NCI-H2029 treated with DMSO at 0.1 percent for 48 hours (cell line): ENCODE results near the gene RLN1.
"Not testable (repeated sequence)": the region's sequence is repeated elsewhere in the genome, so short reads cannot be mapped to it uniquely, and the experiment has no call there.

Experiments
- DNase-seq: peaks from one replicate; lab custom pipeline; 2025; lab: John Stamatoyannopoulos, UW

The RLN1 gene, protein sequence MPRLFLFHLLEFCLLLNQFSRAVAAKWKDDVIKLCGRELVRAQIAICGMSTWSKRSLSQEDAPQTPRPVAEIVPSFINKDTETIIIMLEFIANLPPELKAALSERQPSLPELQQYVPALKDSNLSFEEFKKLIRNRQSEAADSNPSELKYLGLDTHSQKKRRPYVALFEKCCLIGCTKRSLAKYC

DNA sequence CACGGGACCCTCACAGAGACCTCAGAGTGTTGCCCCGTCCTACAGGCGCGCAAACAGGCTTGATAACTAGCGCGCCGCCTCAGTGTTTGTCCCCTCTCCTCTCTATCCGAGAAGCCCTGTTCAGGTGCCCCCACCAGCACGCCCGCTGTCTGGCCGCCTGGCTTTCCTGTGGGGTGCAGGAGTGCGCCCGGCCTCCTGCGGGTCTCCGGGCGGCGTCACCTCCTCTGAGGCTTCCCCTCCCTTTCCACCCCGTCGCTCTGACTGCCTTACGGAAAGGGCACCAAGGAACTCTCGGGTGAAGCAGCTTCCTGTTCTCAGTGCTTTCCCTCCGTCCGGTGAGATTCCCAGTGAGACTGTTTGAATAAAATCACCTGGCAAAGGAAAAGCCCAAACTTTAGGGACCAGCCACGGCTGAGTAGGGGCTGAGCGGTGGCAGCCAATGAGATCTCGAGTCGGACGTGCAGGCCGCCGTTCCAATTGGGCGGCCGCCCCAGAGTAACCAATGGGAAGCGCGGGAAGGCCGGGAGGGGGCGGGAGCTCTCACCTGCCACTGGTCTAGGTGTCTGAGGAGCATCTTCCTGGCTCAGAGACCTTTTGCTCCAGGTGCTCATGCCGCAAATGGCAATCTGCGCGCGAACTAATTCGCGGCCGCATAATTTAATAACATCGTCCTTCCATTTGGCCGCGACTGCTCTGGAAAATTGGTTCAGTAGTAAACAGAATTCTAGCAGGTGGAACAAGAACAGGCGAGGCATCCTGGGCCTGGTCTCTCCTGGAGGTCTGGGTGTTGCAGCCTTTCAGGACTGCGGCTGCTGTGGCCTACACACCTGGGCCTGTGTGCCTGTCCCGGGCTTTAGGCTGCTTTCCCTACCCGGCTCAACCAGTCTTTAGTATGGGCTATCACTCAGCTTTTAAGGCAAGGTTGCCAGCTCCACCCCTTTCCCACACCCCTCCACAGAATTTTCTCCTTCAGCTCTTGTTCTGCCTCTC, at the start of gene RLN1:
Gene RLN1, minus strand, starts transcription at position 885 of the 990 bp plus-strand sequence. Its CDS starts 130 bp downstream, at position 755.
- DNase-seq: not testable (repeated sequence)

DNA sequence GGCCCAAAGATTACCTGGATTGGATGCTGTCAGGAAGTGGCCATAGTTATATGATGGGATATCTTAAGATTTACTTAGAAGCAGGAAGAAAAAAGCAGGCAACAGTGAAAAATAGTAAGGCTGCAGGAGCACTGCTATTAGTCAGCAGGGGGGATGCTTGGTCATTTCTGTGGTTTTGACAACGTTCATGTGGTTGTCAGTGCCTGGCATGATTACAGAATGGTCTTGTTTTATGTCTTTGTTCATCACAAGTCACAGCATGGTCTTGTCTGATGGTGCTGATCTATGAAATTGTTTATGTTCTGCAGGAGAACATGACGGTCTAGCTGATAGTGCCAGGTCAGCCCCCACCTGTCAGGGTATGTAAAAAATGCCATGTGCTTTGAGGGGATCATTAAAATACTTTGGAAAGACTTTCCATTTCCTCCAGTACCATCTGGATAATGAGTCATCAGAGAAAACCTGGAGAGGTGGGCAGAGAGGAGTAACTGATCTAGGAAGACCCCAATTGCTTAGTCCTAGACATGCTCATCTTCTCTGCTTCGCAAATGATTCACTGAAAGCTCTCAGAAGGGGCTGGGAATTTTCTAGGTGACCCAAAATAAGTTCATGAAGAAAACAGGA, 49.5 kb upstream of the RLN1 start:
- DNase-seq: no peak

DNA sequence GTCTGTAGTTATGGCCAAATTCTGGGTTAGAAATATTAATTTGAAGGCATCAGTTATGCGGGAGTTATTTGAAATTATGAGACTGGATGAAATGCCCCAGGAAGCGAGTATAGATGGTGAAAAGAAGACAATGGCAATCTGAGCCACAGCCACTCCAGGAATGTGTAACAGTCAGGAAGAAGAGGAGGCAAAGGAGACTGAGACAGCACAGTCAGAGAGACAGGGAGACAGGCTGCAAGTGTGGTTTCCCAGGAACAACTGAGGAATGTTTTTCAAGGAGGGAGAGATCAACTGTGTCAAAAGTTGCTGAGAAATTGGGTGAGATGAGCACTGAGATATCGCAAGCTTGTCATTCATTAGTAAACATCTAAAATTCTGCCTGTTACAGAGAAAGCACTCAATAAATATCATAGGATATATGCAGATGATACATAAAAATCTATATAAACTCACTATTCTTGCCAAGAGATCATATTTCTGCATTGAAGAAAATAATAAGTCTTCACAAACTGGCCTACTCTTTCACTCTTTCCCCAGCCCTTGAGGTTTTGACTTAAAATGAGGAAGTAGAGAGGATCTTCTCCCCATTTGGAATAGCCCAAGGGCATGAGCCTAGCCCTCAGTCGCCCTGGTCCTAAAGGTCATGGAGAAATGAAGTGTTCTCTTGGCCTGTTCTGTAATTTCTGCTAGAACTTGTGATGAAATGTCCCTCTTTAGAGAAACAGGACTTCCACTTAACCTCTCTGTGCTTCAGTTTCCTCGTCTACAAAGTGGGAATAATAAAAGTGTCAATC, 48.5 kb upstream of the RLN1 start:
- DNase-seq: no peak

DNA sequence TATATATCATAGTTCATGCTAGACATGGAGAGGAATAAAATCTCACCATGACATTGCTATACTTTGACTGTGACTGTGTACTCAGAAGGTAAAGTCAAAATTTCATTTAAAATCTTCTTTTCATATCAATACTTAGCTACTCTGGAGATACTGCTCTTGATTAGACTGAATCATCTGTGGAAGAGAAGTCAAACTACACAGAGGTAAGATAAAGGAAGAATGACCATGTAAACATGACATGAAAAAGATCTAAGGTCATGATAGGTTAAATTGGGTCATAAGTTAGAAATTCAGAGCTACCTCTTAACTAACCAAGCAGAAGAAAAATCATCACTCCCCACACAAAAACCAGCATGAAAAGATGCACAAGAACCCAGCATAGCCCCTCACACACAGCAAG, 44.8 kb upstream of the RLN1 start:
- no peak for DNase-seq

DNA sequence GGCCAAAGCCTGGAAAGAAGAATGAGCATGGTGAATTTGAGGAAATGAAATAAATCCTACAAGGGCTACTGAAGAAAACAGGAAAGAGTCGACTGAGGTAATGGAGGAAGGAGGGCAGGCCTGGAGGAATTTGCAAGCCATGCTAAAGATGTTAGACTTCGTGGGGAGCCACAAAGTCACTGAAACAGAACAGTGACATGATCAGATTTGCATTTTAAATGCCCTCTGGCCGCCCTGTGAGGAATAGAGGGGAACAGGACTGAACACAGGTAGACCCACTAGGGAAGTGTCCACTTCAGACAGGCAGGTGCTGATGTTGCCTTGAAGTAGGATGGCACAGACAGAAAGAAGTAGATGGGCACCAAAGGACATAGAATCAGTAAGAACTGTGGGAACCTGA, 42.8 kb upstream of the RLN1 start:
- no peak for DNase-seq

DNA sequence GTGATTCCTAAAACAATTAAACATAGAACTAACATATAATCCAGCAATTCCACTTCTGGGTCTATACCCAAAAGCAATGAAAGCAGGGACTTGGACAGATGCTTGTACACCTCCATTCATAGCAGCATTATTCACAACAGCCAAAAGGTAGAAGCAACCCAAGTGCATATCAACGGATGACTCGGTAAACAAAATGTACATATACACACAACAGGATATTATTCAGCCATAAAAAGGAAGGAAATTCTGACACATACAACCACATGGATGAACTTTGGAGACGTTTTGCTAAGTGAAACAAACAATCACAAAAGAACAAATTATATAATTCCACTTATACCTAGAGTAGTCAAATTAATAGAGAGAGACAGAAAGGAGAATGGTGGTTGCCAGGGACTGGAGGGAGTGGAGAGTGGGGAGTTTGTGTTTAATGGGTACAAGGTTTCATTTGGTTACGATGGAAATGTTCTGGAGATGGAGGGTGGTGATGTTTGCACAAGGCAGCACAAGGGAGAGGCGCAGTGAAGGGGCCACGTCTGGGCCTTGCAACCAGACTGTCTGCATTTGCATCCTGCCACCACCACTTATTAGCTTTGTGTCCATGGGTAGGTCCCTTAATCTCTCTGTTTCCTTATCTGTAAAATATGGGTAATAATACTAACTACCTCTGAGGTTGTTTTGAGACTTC, 36.3 kb upstream of the RLN1 start:
- DNase-seq: no peak

DNA sequence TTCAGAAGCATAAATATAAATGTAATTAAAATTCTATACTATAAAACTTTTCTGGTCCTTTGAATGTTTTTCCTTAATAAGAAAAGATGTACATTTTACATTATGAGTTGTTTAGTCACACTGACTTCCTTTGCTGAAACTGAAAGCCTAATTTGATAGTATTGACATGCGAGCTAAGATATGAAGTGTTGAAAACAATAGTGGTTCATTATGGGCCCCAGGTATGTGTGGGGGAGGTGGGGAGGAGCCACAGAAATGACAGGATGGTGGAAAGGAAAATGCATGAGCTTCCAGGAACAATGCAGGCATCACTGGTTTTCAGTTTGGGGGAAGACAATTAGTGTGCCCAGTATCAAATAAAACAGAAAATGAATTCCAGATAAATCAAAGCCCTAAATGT, 35.4 kb upstream of the RLN1 start:
- DNase-seq: no peak

DNA sequence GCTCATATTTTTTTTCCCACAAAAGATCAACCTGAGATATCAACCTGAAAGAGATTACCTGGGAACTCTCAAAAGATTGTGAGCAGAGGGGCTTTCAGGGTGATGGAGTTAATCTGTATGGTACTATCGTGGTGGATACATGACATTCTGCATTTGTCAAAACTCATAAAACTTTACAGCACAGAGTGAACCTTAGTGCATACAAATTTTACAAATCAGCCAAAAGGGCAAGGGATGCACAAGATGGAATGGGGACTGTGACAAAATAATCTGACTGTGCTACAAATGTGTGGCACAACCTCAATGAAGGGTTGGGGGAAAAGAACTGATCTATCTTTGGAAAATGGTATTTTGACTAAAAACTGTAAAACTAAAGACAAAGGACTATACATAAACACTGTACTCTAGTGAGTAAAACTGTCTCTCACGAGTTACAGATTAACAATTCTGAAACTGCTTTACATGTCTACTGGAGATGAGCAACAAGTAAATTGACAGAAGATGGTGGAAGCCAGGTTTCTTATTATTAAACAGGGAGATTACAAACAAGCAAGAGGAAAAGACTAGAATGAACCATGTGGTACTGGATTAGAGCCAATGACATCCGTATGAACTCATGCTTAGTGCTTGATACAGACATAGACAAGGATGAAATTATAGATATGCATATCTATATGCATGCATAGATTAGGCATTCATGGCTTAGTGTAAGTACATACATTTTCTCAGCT, 24.8 kb upstream of the RLN1 start:
- DNase-seq: no peak

DNA sequence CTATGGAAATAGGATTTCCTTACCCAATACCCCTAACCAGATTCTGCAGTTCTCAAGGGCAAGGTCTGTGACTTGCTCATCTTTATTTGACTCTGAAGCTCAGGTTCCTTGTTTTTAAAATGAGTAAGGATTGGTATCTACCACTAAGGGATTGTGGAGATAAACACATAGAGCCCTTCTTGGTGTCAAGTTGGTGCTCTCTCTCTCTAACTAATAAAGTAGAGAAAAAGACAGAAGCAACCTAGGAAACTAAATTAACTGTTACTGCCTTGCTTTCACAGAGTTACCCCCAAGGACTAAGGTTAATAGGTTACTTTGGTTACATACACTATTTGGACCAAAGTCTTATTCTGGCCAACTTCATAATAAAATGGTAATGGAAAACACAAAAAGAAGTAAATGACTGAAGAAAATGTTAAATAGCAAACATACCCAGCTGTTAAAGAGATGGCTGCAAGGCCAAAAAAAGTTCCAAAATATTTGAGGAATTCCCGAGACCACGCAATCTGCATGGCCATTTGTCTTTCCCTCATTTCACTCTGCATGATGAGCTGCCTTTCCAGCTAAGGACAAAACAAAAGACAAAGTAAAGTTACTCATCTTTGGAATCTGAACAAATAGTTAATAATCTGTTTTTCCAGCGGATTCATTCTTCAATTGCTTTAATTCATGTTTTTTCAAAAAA, 21.8 kb upstream of the RLN1 start:
- no peak for DNase-seq

DNA sequence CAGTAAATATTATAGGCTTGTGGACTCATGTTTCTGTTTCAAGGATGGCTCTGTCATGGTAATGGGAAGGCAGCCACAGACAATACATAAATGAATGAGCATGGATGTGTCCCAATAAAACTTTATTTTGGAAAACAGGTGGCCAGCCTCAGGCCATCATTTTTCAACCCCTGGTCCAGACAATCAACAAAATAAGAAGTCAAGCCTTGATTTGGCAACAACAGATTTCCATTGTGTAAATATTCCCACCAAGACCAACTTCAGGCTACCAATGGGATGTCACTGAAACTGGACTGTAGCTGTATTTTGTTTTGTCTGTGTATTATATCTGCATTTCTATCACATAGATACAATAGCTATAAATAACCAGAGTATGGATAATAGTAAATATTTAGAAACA, 20.7 kb upstream of the RLN1 start:
- no peak for DNase-seq

DNA sequence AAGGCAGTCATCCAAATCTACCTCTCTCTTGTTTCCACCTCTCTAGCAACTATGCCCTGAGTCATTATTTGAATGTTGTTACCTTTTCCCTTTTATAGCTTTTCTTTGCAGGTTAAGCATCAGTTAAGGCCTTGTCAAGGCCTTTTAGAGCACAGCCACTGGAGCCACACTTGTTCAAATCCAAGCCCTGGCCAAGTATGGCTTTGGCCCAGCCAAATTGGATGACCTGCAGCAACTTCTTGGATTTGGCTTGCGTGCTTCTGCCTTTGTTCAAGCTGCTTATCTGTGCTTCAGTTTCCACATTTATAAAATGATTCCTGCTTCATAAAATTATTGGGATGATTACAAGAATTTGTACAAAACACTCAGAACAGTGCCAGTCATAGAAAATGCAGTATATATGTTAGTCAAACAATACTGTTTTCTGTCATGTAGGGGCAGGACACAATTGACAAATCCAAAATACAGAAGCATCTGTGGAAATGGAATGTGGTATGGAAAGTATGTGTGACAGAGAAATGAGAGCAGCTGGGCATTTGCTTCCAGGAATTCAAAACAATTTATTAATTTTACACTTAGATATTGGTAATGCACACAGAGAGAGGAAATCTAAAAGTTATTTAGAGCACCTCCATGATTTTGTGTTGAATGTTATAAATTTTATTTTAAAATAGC, 17.9 kb upstream of the RLN1 start:
- DNase-seq: no peak

DNA sequence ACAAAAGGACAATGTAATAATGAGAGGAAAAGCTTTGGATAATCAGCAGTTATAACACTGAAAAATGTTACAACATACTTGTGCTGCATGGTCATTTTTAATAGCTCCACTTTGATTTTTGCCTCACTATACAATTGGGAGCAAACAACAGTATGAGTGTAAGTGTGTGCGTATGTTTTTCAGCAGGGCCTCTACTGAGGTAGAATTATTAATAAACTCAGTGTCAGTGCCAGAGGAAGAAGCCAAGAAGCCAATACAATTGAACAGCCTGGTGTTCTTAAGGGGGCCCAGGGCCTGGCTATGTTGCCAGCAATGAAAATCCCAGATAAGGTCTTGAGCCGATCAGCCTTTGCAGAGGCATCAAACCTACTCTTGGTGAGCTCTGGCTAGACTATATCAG, 16.1 kb upstream of the RLN1 start:
- DNase-seq: no peak

DNA sequence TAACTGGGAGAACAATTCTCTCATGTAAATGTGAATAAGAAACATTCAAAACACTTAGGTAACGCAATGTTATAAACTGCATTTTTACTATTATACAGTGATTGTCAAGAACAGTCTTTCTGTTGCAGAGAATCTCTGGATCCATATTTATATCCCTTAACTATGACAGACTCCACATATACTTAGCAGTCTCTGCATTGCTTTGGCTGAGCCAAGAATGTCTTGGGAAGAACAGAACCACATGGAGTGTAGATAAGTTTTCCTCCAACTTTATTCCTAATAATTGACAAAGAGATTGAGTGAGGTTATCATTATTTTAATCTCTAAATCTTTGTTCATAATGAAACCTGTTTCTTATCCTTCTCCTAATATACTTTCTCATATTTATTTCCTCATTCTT, 15.6 kb upstream of the RLN1 start:
- no peak for DNase-seq

DNA sequence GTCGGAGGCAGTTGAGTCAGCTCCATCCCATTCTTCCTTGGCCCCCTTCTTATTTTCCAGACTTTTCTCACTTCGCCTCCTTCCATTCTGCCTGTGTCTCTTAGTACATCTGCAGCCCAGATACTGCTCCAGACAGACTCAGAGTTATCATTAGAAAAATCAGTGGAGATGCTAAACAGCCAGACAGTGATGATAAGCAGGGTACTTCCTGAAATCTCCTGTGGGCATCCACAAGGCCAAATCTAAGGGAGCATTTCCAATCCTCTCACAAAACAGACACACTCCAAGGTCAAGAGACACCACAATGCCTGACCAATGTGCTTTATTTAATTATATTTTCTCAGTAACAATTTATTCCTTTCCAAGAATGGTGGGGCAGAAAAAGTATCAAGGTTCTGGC, 14.5 kb upstream of the RLN1 start:
- no peak for DNase-seq

DNA sequence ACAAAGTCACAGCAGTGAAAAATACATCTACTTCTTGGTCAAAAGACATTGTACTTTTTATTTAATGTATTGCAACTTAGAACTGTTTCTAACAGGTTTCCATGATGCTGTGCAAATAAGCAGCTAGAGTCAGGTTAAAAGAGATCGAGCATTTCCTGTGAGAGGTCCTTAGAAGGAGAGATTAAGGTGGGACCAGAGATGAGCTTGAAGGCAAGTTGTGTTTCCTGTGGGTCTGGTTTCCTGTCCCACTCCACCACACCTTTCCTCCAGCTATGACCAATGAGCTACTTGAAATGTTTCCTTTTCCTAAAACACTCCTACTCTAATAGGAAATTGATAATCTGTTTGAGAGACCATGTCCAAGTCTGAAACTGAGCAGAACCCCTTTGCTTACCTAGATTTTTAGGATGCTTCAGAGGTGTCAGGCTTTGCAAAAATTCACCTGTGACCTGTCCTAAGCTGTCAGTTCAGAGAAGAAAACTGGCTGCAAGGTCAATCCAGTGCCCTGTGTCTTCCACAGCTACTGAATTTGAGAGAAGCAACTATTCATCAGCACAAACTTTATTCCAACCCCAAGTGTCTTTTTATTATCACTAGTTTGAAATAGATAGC, 13.1 kb upstream of the RLN1 start:
- DNase-seq: no peak

DNA sequence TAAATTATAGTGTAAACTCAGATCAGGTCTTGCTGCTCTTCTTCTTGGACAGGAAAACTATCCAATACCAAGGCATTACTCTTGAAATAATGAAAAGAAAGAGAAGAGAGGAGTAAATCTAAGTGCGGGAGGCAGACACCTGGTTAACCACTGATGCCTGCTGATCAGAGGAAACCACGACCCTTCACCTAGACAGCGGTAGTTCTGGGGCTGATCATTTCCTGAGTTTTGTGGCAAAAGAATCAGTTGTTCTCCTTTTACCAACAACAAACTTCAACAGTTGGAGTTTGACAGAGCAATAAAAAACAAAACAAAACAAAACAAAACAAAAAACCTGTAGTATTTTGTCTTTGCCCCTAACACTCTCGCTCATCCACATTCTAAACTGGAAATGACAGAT, 3.0 kb downstream of the RLN1 start:
- DNase-seq: no peak

DNA sequence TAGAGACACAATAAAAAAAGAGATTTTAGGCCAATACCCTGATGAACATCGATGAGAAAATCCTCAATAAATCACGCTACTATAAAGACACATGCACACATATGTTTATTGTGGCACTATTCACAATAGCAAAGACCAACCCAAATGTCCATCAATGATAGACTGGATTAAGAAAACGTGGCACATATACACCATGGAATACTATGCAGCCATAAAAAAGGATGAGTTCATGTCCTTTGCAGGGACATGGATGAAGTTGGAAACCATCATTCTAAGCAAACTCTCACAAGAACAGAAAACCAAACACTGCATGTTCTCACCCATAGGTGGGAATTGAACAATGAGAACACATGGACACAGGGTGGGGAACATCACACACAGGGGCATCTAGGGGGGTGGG, 8.4 kb downstream of the RLN1 start:
- DNase-seq: not testable (repeated sequence)

DNA sequence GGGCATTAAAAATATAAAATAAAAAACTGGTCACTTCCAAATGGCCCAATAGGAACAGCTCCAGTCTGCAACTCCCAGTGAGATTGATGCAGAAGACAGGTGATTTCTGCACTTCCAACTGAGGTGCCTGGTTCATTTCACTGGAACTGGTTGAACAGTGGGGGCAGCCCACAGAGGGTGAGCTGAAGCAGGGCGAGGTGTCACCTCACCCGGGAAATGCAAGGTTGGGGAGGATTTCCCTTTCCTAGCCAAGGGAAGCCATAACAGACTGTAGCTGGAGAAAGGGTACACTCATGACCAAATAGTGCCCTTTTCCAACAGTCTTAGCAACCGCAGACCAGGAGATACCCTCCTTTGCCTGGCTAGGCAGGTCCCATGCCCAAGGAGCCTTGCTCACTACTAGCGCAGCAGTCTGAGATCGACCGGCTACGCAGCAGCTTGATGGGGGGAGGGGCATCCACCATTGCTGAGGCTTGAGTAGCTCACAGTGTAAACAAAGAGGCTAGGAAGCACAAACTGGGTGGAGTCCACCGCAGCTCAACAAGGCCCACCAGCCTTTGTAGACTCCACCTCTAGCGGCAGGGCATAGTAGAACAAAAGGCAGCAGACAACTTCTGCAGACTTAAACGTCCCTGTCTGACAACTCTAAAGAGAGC, 12.7 kb downstream of the RLN1 start:
- DNase-seq: no peak

DNA sequence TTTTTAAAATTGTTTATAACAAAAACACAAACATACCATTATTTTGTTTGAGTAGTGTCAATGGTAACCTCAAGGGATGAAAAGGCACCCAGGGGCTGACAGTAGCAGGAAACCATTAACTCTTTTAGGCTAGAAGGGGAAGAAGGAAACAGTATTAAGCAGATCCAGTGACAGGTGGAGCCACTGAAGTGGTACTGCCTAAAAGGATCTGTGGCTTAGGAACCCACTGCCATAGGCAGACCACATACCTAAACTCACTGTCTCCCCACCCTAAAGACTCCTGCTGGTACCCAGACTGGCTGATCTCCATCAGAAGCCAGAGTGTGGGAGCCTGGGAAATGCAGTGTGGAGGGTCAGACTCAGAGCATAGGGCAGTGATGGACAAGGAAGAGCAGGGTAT, 13.5 kb downstream of the RLN1 start:
- no peak for DNase-seq
